K562 treated with DMSO at 1 percent for 48 hours (cell line): ENCODE results near the gene GLB1L. TPM values are rescaled to one million over a fixed set of nuclear protein-coding genes. Genes with fewer than 3 reads are reported as not detected.

Experiments
- total RNA-seq: library from RNA; unstranded; fragments of 300-600 nt; gene quantifications from 2 replicates; pipeline ENCODE4 v1.2.3, GENCODE V29; 2022; ENCODE audit warnings: low replicate concordance; ENCODE audit errors: extremely low read depth

Gene GLB1L
- not detected in 2 replicates for total RNA-seq

GRCh38 chr2:219245148-219245898, at the start of gene GLB1L, which contains the start of gene STK16:
GLB1L (minus strand) TSS chr2:219245444; CDS start chr2:219243573, 1,871 bp downstream.
STK16 (plus strand) TSS chr2:219245479; CDS start chr2:219246000, 521 bp downstream.

GRCh38 chr2:219279151-219279915, 34.1 kb upstream of the GLB1L start, which contains the start of gene DNAJB2:
DNAJB2 (plus strand) TSS chr2:219279366; CDS start chr2:219279834, 468 bp downstream.

GRCh38 chr2:219253753-219254589, 8.7 kb upstream of the GLB1L start, which contains the start of gene TUBA4A:
TUBA4A (minus strand) TSS chr2:219253918; CDS start chr2:219253858, 60 bp downstream.

GRCh38 chr2:219252900-219253752, 7.9 kb upstream of the GLB1L start, which contains the start of gene TUBA4B:
TUBA4B (plus strand) TSS chr2:219253243; CDS start chr2:219253408, 165 bp downstream.

GRCh38 chr2:219229305-219230058, 15.8 kb downstream of the GLB1L start, which contains the start of the genes ANKZF1 and ATG9A:
ANKZF1 (plus strand) TSS chr2:219229806; CDS start chr2:219230258, 452 bp downstream.
ATG9A (minus strand) TSS chr2:219229636; CDS start chr2:219228024, 1,612 bp downstream.

GRCh38 chr2:219218732-219219701, 26.2 kb downstream of the GLB1L start, which contains the start of gene ABCB6:
ABCB6 (minus strand) TSS chr2:219218958; CDS start chr2:219218673, 285 bp downstream.

GRCh38 chr2:219206328-219207133, 38.7 kb downstream of the GLB1L start, which contains the start of gene ZFAND2B:
ZFAND2B (plus strand) TSS chr2:219206782; CDS start chr2:219206988, 206 bp downstream.

Other genes with a start within 250 kb of the GLB1L start
- not detected in 2 replicates for gene CFAP65, start 203.9 kb downstream of the GLB1L start, total RNA-seq
- gene IHH, start 184.5 kb downstream of the GLB1L start, total RNA-seq = not detected in 2 replicates
- not detected in 2 replicates for gene NHEJ1, start 84.6 kb downstream of the GLB1L start, total RNA-seq
- not detected in 2 replicates for gene SLC23A3, start 75.4 kb downstream of the GLB1L start, total RNA-seq
- gene CNPPD1, start 68.5 kb downstream of the GLB1L start, total RNA-seq = not detected in 2 replicates
- not detected in 2 replicates for gene RETREG2, start 67.2 kb downstream of the GLB1L start, total RNA-seq
- not detected in 2 replicates for gene ZFAND2B, start 38.7 kb downstream of the GLB1L start, total RNA-seq
- not detected in 2 replicates for gene ABCB6, start 26.5 kb downstream of the GLB1L start, total RNA-seq
- gene ATG9A, start 15.8 kb downstream of the GLB1L start, total RNA-seq = not detected in 2 replicates
- not detected in 2 replicates for gene ANKZF1, start 15.6 kb downstream of the GLB1L start, total RNA-seq
- not detected in 2 replicates for gene STK16, start within 50 bp of the GLB1L start, total RNA-seq
- gene TUBA4B, start 7.8 kb upstream of the GLB1L start, total RNA-seq = not detected in 2 replicates
- not detected in 2 replicates for gene TUBA4A, start 8.5 kb upstream of the GLB1L start, total RNA-seq
- not detected in 2 replicates for gene DNAJB2, start 33.9 kb upstream of the GLB1L start, total RNA-seq
- gene PTPRN, start 64.0 kb upstream of the GLB1L start, total RNA-seq = not detected in 2 replicates
- not detected in 2 replicates for gene RESP18, start 87.3 kb upstream of the GLB1L start, total RNA-seq
- not detected in 2 replicates for gene DNPEP, start 142.5 kb upstream of the GLB1L start, total RNA-seq
- gene DES, start 172.9 kb upstream of the GLB1L start, total RNA-seq = not detected in 2 replicates
- gene SPEG, start 189.4 kb upstream of the GLB1L start, total RNA-seq = not detected in 2 replicates